Gastroesophageal sphincter (tissue), 3 donors: ENCODE results near the gene MYH14.

ENCODE experiments used
- CTCF ChIP-seq, 4 experiments: fragments of 200-600 bp in 2 of 4; fragments of 450-650 bp in 2 of 4; sonication (generic) in 1 of 4; IDR thresholded peaks; one replicate each; pipeline ENCODE4 v1.5.1; 2017 to 2019; ENCODE audit warnings: antibody characterized with exemption in 4 of 4, mild to moderate bottlenecking in 2 of 4, moderate library complexity in 2 of 4
- EP300 ChIP-seq: sonication (generic); formaldehyde crosslinking; IDR thresholded peaks from one replicate; pipeline ENCODE4 v1.6.1; 2017; ENCODE audit warnings: antibody characterized with exemption, mild to moderate bottlenecking

- no peak for TF ChIP-seq CTCF (IDR thresholded peaks at IDR 0.05)
- no peak for TF ChIP-seq EP300
Observed at GRCh38 chr19:50195224-50195623, 8.2 kb upstream of the MYH14 start.
